Measurements from ENCODE around the gene F11.

GRCh38 chr4:186260117-186260503, 5.9 kb upstream of the F11 start:
- TF ChIP-seq CTCF (IDR thresholded peaks at IDR 0.05; ENCODE audit: poor library complexity) (no peak), EZH2phosphoT487 (IDR thresholded peaks at IDR 0.05; ENCODE audit: low read depth, severe bottlenecking, unreplicated experiment) (no peak)
